MG63 (cell line): ENCODE results near the gene TMC8. TPM values are rescaled to one million over a fixed set of nuclear protein-coding genes. Genes with fewer than 3 reads are reported as not detected.
"Not testable (repeated sequence)": the region's sequence is repeated elsewhere in the genome, so short reads cannot be mapped to it uniquely, and the experiment has no call there.

Experiments
- DNase-seq: peaks from one replicate; pipeline ENCODE4 v3.0.0-alpha.2; 2020
- H3K27me3 ChIP-seq: fragments of 250-450 bp; sonication (Bioruptor Pico); 2 replicates; pipeline ENCODE4 v1.5.1; 2020; ENCODE audit warnings: mild to moderate bottlenecking, moderate library complexity
- H3K36me3 ChIP-seq: fragments of 250-450 bp; sonication (Bioruptor Pico); 2 replicates; pipeline ENCODE4 v1.5.1; 2020; ENCODE audit warnings: mild to moderate bottlenecking, moderate library complexity
- H3K4me3 ChIP-seq: fragments of 250-450 bp; sonication (Bioruptor Pico); 2 replicates; pipeline ENCODE4 v1.5.1; 2020; ENCODE audit warnings: mild to moderate bottlenecking, moderate library complexity
- H3K9me3 ChIP-seq: fragments of 250-450 bp; sonication (Bioruptor Pico); 2 replicates; pipeline ENCODE4 v1.5.1; 2020; ENCODE audit warnings: mild to moderate bottlenecking, moderate library complexity
- total RNA-seq: library from RNA; depleted of rRNA; stranded (reverse); fragments of >200 nt; shearing (Covaris generic); gene quantifications from 2 replicates; pipeline ENCODE4 v1.2.3, GENCODE V29; 2014; ENCODE audit warnings: low replicate concordance

TMC8 gene
- total RNA-seq, 1 experiment from 2014 or later, result not detected

GRCh38 chr17:78163881-78164747, 33.5 kb downstream of the TMC8 start:
- Histone ChIP-seq H3K9me3 (no peaks in the 10 kb centered on the region), H3K4me3 (no peak overlapping the region), H3K27me3 (no peaks in the 10 kb centered on the region), H3K36me3 (no peaks in the 10 kb centered on the region)
- no peak for DNase-seq

- no peak for DNase-seq
- H3K4me3 ChIP-seq, result no peak overlapping the region
- H3K36me3 ChIP-seq, result no peaks in the 10 kb centered on the region
- H3K9me3 ChIP-seq, result no peaks in the 10 kb centered on the region
- no peaks in the 10 kb centered on the region for H3K27me3 ChIP-seq
These were observed 34.4 kb downstream of the TMC8 start for GRCh38 chr17:78164748-78165607.

- no peak overlapping the region for H3K4me3 ChIP-seq
- H3K27me3 ChIP-seq, result no peaks in the 10 kb centered on the region
- H3K9me3 ChIP-seq, result no peaks in the 10 kb centered on the region
- H3K36me3 ChIP-seq, result peaks cover 6% of the 10 kb centered on the region
- DNase-seq, result no peak
These were observed 35.8 kb downstream of the TMC8 start for GRCh38 chr17:78166416-78166815.

GRCh38 chr17:78168242-78168902, 37.8 kb downstream of the TMC8 start, which contains the start of gene SYNGR2:
SYNGR2 (plus strand) TSS chr17:78168581; CDS start chr17:78168617, 36 bp downstream.
- H3K27me3 ChIP-seq, result no peaks in the 10 kb centered on the region
- H3K4me3 ChIP-seq, result peak within 1 kb of the TSS; percentile 62
- peak; percentile 85 for DNase-seq
- peaks cover 15% of the 10 kb centered on the region for H3K36me3 ChIP-seq
- no peaks in the 10 kb centered on the region for H3K9me3 ChIP-seq

- Histone ChIP-seq H3K36me3 (peaks cover 22% of the 10 kb centered on the region), H3K4me3 (peak overlapping the region; percentile 62), H3K27me3 (no peaks in the 10 kb centered on the region), H3K9me3 (no peaks in the 10 kb centered on the region)
- DNase-seq, result peak; percentile 83
These were observed 38.6 kb downstream of the TMC8 start for GRCh38 chr17:78168903-78169793.

GRCh38 chr17:78170692-78171590, 40.4 kb downstream of the TMC8 start:
- H3K27me3 ChIP-seq, result no peaks in the 10 kb centered on the region
- no peaks in the 10 kb centered on the region for H3K9me3 ChIP-seq
- peaks cover 40% of the 10 kb centered on the region for H3K36me3 ChIP-seq
- H3K4me3 ChIP-seq, result no peak overlapping the region
- no peak for DNase-seq

- H3K27me3 ChIP-seq, DNase-seq, H3K4me3 ChIP-seq, H3K9me3 ChIP-seq: not testable (repeated sequence)
- H3K36me3 ChIP-seq, result peaks cover 46% of the 10 kb centered on the region
These were observed 41.1 kb downstream of the TMC8 start for GRCh38 chr17:78171591-78172248.

GRCh38 chr17:78172249-78173051, 41.9 kb downstream of the TMC8 start:
- H3K9me3 ChIP-seq, result no peaks in the 10 kb centered on the region
- H3K36me3 ChIP-seq, result peaks cover 52% of the 10 kb centered on the region
- no peaks in the 10 kb centered on the region for H3K27me3 ChIP-seq
- H3K4me3 ChIP-seq, result no peak overlapping the region
- peak; percentile 40 for DNase-seq

- Histone ChIP-seq H3K36me3 (peaks cover 59% of the 10 kb centered on the region), H3K9me3 (no peaks in the 10 kb centered on the region), H3K27me3 (no peaks in the 10 kb centered on the region), H3K4me3 (no peak overlapping the region)
- DNase-seq, result no peak
These were observed 42.6 kb downstream of the TMC8 start for GRCh38 chr17:78173097-78173715.

- Histone ChIP-seq H3K36me3 (peaks cover 71% of the 10 kb centered on the region), H3K27me3 (no peaks in the 10 kb centered on the region), H3K9me3 (no peaks in the 10 kb centered on the region), H3K4me3 (no peak overlapping the region)
- DNase-seq, result no peak
These were observed 43.8 kb downstream of the TMC8 start for GRCh38 chr17:78174346-78174869.

GRCh38 chr17:78174870-78175642, 44.5 kb downstream of the TMC8 start:
- H3K27me3 ChIP-seq, result no peaks in the 10 kb centered on the region
- H3K4me3 ChIP-seq, result no peak overlapping the region
- peaks cover 76% of the 10 kb centered on the region for H3K36me3 ChIP-seq
- H3K9me3 ChIP-seq, result no peaks in the 10 kb centered on the region
- no peak for DNase-seq

GRCh38 chr17:78175643-78175981, 45.0 kb downstream of the TMC8 start:
- H3K4me3 ChIP-seq, result no peak overlapping the region
- H3K36me3 ChIP-seq, result peaks cover 82% of the 10 kb centered on the region
- H3K27me3 ChIP-seq, result no peaks in the 10 kb centered on the region
- DNase-seq, result no peak
- H3K9me3 ChIP-seq, result no peaks in the 10 kb centered on the region

- Histone ChIP-seq H3K4me3 (no peak overlapping the region), H3K9me3 (no peaks in the 10 kb centered on the region), H3K27me3 (no peaks in the 10 kb centered on the region), H3K36me3 (peaks cover 84% of the 10 kb centered on the region)
- no peak for DNase-seq
These were observed 46.0 kb downstream of the TMC8 start for GRCh38 chr17:78176548-78177025.
